SIG-M5 treated with dmso at 0.1 percent for 504 hours (cell line): Measurements from ENCODE around the gene KAZN.
"Not testable (repeated sequence)": the region's sequence is repeated elsewhere in the genome, so short reads cannot be mapped to it uniquely, and the experiment has no call there.

ENCODE experiments used
- DNase-seq: peaks from one replicate; lab custom pipeline; 2025; ENCODE audit not compliant: unreplicated experiment; lab: John Stamatoyannopoulos, UW

KAZN gene

DNA sequence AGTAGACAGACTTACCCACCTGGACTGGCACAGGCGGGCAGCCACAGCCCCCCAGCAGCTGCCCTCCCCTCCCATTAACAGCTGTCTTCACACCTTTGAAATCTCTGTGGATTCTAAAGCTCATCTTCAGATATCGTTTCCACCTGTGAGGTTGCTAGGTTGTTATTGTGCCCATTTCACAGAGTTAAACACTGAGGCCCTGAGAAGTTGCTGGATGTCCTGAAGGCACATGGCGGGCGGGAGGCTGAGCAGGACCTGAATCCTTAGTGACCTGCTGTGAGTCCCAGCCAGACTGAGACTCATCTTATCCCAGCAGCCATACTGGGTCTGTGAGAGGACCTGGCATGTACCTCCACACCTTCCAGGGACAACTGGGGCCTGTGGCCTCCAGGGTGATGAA is 420.3 kb downstream of the KAZN start:
- no peak for DNase-seq

GRCh38 chr1:15020943-15021745 is 422.7 kb downstream of the KAZN start:
- DNase-seq = no peak

DNA sequence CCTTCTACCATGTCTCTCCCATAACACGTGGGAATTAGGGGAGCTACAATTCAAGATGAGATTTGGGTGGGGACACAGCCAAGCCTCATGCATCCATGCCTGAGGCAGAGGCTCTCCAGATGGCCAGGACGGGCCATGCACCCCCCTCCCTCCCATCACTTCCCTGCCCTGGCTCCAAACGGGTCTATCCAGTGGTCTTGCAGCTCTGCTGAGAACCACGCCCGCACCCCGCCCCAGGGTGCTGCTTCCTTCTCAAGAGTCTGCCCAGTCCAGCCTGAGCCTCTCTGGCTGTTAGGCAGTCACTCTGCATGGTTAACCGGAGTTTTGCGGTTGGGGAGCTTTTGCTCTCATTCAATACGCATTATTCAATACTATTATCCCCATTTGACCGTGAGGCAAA is 423.6 kb downstream of the KAZN start:
- no peak for DNase-seq

GRCh38 chr1:15023205-15023604 is 424.7 kb downstream of the KAZN start:
- DNase-seq = no peak

DNA sequence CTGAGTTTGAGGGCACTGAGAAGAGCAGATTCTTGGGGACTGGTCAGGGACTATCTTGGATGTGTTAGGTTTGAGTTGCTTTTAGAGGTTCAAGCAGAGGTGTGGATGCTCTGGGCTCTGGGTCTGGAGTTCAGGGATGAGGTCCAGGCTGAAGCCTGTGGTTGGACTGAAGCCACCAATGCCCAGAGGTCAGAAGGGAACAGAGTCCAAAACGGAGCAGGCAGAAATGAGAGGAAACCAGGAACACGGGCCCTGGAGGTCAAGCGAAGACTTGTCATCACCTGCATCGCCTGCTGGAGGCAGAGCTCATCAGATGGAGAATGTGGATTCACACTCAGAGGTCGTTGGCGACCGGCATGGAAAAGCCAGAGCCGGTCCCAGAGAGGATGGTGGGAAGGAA is 425.5 kb downstream of the KAZN start:
- no peak for DNase-seq

DNA sequence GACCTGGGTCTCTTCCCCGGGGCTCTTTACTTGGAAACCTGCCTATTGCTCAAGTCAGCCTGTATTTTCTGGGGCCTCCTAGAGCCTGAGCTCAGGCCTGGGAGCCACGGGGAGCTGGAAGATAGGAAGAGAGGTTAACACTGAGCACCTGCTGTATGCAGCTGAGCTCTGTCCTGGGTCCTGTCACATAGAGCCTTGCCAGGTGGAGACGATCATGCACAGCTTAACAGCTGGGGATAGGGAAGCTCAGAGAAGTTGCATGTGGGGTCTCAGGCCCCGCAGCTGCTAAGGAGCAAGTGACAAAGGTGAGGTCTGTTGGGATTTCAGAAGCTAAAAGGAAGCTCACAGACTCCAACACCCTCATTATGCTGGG is 427.6 kb downstream of the KAZN start:
- DNase-seq = no peak

DNA sequence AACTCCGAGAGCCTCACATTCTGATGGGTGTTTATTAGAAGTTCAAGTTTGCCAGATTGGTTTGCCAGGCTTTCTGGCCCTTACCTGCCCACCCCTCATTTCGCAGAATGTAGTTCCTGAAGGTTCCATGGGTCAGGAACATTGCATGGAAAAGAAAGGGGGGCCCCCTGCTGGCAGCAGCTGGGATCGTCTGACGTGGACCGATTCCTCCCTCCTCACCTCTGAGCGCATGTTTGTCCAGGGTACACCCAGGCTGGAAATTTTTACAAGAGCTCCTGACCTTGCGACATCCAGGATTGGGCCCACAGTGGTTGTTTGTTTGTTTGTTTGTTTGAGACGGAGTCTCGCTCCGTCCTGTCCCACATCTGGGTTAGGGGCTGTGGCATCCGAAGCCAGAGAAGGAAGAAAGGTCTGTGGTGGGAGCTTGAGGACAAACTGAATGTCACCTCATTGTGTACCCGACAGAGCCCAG is 429.1 kb downstream of the KAZN start:
- peak; percentile 14 for DNase-seq

DNA sequence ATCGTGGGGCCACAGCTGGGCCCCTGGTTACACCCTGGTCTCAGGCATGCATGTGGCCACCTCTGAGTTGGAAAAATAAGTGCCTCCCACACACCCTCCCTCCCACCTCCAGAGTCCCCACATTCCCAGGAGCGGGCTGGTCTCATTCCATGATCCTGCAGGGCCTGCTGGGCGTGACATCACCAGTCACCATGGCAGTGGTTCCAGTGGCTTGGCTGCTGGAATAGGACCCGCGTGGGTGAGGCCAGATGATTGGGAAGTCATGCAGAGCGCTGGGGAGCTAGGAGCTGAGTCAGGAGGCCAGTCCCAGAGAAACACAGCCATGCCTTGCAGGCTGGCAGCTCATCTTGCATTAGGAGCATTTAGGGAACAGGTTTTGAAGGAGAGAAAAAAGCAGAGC is 429.6 kb downstream of the KAZN start:
- DNase-seq = no peak

DNA sequence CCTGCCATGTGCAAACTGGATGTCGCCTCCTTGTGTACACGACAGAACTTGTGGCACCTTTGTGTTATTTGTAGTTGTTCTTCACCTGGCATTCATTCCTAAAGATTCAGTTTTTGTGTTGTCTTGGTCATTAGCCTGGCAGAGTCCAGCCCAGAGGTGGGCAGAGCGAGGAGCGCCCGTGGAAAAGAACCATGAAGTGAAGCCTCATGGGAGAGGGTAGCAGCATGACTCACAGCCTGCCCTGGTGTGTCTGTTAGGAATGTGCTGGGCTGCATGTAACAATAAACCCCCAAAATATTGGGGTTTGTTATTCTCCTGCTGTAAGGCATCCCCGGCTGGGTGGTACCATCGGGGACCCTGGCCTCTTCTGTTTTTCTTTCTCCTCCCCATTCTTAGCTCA is 430.1 kb downstream of the KAZN start:
- DNase-seq = no peak

DNA sequence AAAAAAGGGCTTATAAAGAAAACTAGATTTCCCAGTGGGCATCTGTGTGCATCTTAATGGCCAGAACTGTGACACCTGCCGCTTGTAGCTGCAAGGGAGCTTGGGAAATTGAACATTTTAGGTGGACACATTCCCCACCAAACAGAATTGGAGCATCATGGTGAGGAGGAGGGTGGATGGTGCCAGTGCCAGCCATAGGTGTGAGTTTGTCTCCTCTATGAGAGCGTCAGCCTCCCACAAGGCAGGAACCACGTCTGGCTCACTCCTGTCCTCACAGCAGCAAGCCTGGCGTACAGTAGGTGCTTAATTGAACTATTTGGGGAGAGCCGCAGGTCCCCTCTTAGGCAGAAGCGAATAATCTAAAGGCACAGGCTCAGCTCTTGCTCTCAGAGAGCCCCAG is 430.6 kb downstream of the KAZN start:
- DNase-seq = no peak

- DNase-seq = no peak
Measured at GRCh38 chr1:15029786-15030185, 431.3 kb downstream of the KAZN start.

DNA sequence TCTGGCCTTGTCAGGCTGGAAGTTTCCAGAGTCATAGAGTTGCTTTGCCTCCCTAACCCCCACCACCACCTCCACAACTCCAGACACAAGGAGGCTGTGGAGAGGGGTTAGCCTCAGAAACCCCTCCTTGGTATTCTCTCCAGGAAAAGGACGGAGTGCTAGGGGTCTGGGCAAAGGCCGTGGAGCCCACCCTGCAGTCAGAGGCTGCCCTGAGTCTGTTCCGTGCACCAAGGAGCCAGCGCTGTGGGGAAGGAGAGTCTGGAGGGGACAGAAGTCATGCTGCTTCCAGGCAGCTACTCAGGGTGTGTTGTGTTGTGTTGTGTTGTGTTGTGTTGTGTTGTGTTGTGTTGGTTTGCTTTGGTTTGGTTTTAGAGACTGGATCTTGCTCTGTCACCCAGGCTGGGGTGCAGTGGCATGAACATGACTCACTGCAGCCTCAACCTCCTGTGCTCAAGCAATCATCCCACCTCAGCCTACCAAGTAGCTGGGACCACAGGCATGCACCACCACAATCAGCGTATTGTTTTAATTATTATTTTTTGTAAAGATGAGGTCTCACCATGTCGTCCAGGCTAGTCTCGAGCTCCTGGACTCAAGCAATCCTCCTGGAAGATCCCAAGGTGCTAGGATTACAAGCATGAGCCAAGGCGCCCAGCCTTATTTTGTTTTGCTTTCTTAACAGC is 432.9 kb downstream of the KAZN start:
- DNase-seq = no peak

- DNase-seq = no peak
Measured at GRCh38 chr1:15033264-15033663, 434.8 kb downstream of the KAZN start.

DNA sequence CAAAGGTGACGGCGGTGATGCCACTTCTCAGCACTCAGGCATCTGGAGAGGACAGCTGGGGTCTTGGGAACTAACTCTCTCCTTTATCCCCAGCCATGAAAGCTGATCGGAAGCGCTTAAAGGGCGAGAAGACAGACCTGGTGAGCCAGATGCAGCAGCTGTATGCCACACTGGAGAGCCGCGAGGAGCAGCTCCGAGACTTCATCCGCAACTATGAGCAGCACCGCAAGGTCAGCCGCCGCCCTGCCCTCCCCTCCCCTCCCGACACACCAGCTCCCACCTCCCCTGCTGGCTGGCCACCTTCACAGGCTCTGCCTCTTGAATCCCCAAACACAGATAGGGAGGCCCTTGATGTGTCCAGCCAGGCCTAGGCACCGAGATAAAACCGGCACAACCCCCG is 436.2 kb downstream of the KAZN start:
- no peak for DNase-seq

- DNase-seq = no peak
Measured at GRCh38 chr1:15035236-15035635, 436.8 kb downstream of the KAZN start.

DNA sequence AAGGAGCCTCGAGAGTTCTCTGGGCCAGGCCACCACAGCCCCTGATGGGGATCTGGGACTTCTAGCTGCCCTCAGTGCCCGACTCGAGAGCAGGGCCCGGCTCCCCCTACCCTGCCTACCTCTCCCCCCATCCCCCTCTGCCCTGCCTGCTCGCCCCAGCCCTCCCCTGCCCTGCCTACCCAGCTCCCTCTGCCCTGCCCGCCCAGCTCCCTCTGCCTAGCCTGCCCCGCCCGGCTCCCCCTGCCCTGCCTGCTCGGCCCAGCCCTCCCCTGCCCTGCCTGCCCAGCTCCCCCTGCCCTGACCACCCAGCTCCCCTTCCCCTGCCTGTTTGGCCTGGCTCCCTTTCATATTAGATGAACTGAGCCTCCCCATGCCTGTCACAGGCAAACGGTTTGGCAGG is 437.6 kb downstream of the KAZN start:
- no peak for DNase-seq

GRCh38 chr1:15038232-15039016 is 439.9 kb downstream of the KAZN start:
- no peak for DNase-seq

DNA sequence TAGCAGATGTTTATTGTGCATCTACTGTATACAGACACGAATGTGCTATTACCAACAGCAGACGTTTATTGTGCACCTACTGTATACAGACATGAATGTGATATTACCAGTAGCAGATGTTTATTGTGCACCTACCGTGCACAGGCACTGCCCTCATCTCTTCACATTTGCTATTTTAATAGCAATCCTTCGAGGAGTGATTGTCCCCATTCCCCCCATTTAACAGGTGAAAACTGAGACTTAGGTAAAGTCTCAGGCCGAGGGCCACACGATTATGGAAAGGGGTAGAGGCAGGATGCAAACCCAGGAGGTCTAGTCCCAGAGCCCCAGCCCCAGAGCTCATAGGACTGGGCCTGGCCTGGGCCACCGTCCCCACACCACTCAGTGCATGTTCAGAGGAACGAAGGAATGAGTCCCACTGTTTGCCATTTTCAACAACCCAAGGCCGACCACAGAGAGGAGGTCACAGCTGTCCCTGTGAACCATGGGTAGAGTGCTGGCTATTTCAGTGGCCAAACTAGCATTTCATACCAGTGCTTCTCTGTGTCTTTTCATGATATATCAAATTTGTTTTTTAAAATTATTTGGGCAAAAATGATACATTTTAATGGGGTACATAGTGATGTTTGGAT is 440.6 kb downstream of the KAZN start:
- no peak for DNase-seq

DNA sequence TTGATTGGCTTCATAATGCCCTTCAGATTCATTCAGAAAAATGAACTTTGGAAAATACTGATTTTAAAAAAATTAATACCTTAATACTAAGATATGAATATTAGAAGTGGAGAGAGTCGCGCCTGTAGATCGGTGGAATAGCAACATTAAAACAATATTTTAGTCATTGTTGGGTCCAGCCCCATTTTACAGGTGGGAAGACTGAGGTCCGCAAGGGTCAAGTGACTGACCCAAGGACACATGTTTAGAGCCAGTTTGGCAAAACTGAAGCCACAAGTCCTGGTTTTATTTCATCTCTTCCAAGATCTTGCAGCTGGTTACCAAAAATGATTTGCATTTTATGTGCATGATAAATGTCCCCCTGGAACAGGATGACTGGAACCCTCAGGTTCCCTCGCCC is 441.4 kb downstream of the KAZN start:
- no peak for DNase-seq

- DNase-seq = not testable (repeated sequence)
Measured at GRCh38 chr1:15040685-15041084, 442.2 kb downstream of the KAZN start.

GRCh38 chr1:15042866-15043265 is 444.4 kb downstream of the KAZN start:
- DNase-seq = no peak
